Testis (tissue), 2 donors: ENCODE results near the gene CPLANE1.

Experiments
- CTCF ChIP-seq, 3 experiments: fragments of 450-650 bp in 2 of 3; fragments of 200-600 bp in 1 of 3; sonication (generic) in 1 of 3; IDR thresholded peaks; one replicate each; pipeline ENCODE4 v1.5.1; 2016 to 2019; ENCODE audit warnings: antibody characterized with exemption in 3 of 3, mild to moderate bottlenecking in 2 of 3, moderate library complexity in 1 of 3
- POLR2A ChIP-seq: fragments of 450-650 bp; IDR thresholded peaks from one replicate; pipeline ENCODE4 v1.6.1; 2017; ENCODE audit warnings: antibody characterized with exemption, mild to moderate bottlenecking, moderate library complexity

DNA sequence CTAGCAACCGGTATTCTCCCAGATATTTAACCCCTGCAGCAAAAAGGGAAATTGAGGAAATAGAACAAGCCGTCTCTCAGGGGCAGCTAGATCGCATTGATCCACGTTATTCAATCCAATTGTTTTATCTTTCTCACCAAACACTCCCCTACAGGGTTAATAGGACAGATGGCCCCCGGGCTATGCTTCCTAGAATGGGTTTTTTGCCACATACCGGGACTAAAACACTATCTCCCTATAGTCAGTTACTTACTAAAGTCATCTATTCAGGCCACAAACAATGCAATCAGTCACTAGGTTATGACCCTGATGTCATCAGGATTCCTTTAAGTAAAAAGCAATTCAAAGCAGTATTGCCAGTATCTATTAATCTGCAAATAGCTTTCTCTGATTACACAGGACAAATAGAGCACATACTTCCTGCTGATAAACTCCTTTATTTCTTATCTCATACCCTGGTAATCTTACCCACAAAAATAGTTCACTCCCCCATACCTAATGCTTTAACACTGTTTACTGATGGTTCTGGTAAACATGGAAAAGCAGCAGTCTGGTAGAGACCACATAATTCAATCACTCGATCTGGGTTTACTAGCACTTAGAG lies 159.0 kb downstream of the CPLANE1 start:
- TF ChIP-seq CTCF (IDR thresholded peaks at IDR 0.05) (no peak), POLR2A (no peak)
